Fibroblast of lung (primary cell): Measurements from ENCODE around the gene KRT80. TPM values are rescaled to one million over a fixed set of nuclear protein-coding genes. Genes with fewer than 3 reads are reported as not detected.

ENCODE experiments used
- DNase-seq, 2 donors: peaks; one replicate each; pipeline versions ENCODE4 v3.0.0 to v3.0.0-alpha.2; 2010; ENCODE audit warnings: low read depth in 2 of 2
- H2AFZ ChIP-seq: 2 replicates; pipeline ENCODE4 v1.5.1; 2012; ENCODE audit warnings: low read length, control low read depth, inconsistent platforms
- H3K27ac ChIP-seq: 2 replicates; pipeline ENCODE4 v1.5.1; 2011; ENCODE audit warnings: low read length, control low read depth; ENCODE audit not compliant: insufficient read depth
- H3K27me3 ChIP-seq: 2 replicates; pipeline ENCODE4 v1.5.1; 2011; ENCODE audit warnings: mild to moderate bottlenecking, low read length; ENCODE audit not compliant: control insufficient read depth, insufficient read depth
- H3K36me3 ChIP-seq: 2 replicates; pipeline ENCODE4 v1.5.1; 2011; ENCODE audit warnings: low read length; ENCODE audit not compliant: control insufficient read depth, insufficient read depth
- H3K4me1 ChIP-seq: 2 replicates; pipeline ENCODE4 v1.5.1; 2011; ENCODE audit warnings: low read length; ENCODE audit not compliant: control insufficient read depth, insufficient read depth; ENCODE audit errors: extremely low read depth
- H3K4me2 ChIP-seq: 2 replicates; pipeline ENCODE4 v1.5.1; 2011; ENCODE audit warnings: low read length, control low read depth; ENCODE audit not compliant: insufficient read depth; ENCODE audit errors: extremely low read depth
- H3K4me3 ChIP-seq, 4 experiments: fragments of 200-600 bp in 1 of 4; sonication (generic) in 1 of 4; replicated peaks in 1 of 4; 2 replicates each; pipeline ENCODE4 v1.5.1; 2011 to 2016; ENCODE audit warnings: low read length in 4 of 4, low read depth in 3 of 4, mild to moderate bottlenecking in 3 of 4, control low read depth in 2 of 4, inconsistent platforms in 1 of 4, mixed read lengths in 1 of 4; ENCODE audit not compliant: insufficient read depth in 1 of 4; ENCODE audit errors: control extremely low read depth in 1 of 4
- H3K79me2 ChIP-seq: 2 replicates; pipeline ENCODE4 v1.5.1; 2012; ENCODE audit warnings: mild to moderate bottlenecking, low read length, inconsistent platforms; ENCODE audit not compliant: control insufficient read depth, insufficient read depth
- H3K9ac ChIP-seq: 2 replicates; pipeline ENCODE4 v1.5.1; 2011; ENCODE audit warnings: mild to moderate bottlenecking, low read length, control low read depth; ENCODE audit not compliant: insufficient read depth
- H3K9me3 ChIP-seq: 2 replicates; pipeline ENCODE4 v1.5.1; 2012; ENCODE audit warnings: low read depth, low read length; ENCODE audit not compliant: control insufficient read depth, insufficient read depth
- H4K20me1 ChIP-seq: 2 replicates; pipeline ENCODE4 v1.5.1; 2011; ENCODE audit warnings: low read length; ENCODE audit not compliant: control insufficient read depth, insufficient read depth; ENCODE audit errors: extremely low read depth
- CTCF ChIP-seq, 2 donors: IDR thresholded peaks in 1 of 2; conservative IDR thresholded peaks in 1 of 2; 1 replicate in 1 of 2; 2 replicates in 1 of 2; pipeline ENCODE4 v1.5.1; 2011 to 2012; ENCODE audit warnings: low read length in 2 of 2, control low read depth in 1 of 2, inconsistent platforms in 1 of 2, low read depth in 1 of 2, mild to moderate bottlenecking in 1 of 2
- EZH2 ChIP-seq: IDR thresholded peaks from 2 replicates; pipeline ENCODE4 v1.5.1; 2012; ENCODE audit warnings: low read length, control low read depth, mild to moderate bottlenecking; ENCODE audit errors: missing control alignments
- polyA plus RNA-seq, 2 donors: library from polyadenylated mRNA; depleted of rRNA in 1 of 2; stranded (reverse) in 1 of 2; unstranded in 1 of 2; fragments of >200 nt; gene quantifications; 2 replicates each; pipeline ENCODE4 v1.2.1, GENCODE V29; 2011 to 2012; ENCODE audit warnings: missing spikeins in 1 of 2
- total RNA-seq: library from RNA; depleted of rRNA; stranded (reverse); fragments of >200 nt; gene quantifications from 2 replicates; pipeline ENCODE4 v1.2.1, GENCODE V29; 2014

The KRT80 gene
- total and polyA plus RNA-seq, 2 donors (not counting 1 experiment from before 2014, with no cell fraction given) = 0.17 to 1.0 TPM

- H2AFZ ChIP-seq = no peak overlapping the region
- H3K4me2 ChIP-seq = peak overlapping the region; percentile 35
- peak; percentile 26 to 68 for DNase-seq
- no peak overlapping the region for H3K4me3 ChIP-seq
- H3K27me3 ChIP-seq = peaks cover 7% of the 10 kb centered on the region
- no peaks in the 10 kb centered on the region for H3K36me3 ChIP-seq
- peaks cover 3% of the 10 kb centered on the region for H3K4me1 ChIP-seq
- H3K9me3 ChIP-seq = no peaks in the 10 kb centered on the region
- H4K20me1 ChIP-seq = no peaks in the 10 kb centered on the region
- no peak overlapping the region for H3K27ac ChIP-seq
- H3K79me2 ChIP-seq = no peaks in the 10 kb centered on the region
- peak overlapping the region; percentile 30 for H3K9ac ChIP-seq
- TF ChIP-seq CTCF (conservative IDR thresholded peaks at IDR 0.05 in 1 of 2, IDR thresholded peaks at IDR 0.05 in 1 of 2; ENCODE audit: low read depth in 1 of 2, low read length in 2 of 2) (peak; percentile 61 to 75), EZH2 (no peak)
Measured at GRCh38 chr12:52121824-52122539, 69.8 kb downstream of the KRT80 start.

- Histone ChIP-seq H3K4me1 (peaks cover 3% of the 10 kb centered on the region), H3K4me2 (peak overlapping the region; percentile 35), H3K27ac (no peak overlapping the region), H3K9ac (peak overlapping the region; percentile 30), H3K36me3 (no peaks in the 10 kb centered on the region), H3K4me3 (no peak overlapping the region), H3K27me3 (peaks cover 7% of the 10 kb centered on the region), H3K79me2 (no peaks in the 10 kb centered on the region), H4K20me1 (no peaks in the 10 kb centered on the region), H2AFZ (no peak overlapping the region), H3K9me3 (no peaks in the 10 kb centered on the region)
- peak in 1 of 2 donors; percentile 46 for DNase-seq
- no peak for TF ChIP-seq CTCF (conservative IDR thresholded peaks at IDR 0.05 in 1 of 2, IDR thresholded peaks at IDR 0.05 in 1 of 2; ENCODE audit: low read depth in 1 of 2, low read length in 2 of 2)
- TF ChIP-seq EZH2 = no peak
Measured at GRCh38 chr12:52120951-52121823, 70.6 kb downstream of the KRT80 start.
